ENCODE results near the gene RCN2.
A peak's percentile ranks its signal among the peaks of the same experiment; 100 is the strongest.
"Not testable (repeated sequence)": the region's sequence is repeated elsewhere in the genome, so short reads cannot be mapped to it uniquely, and the experiment has no call there.

Gene RCN2

DNA sequence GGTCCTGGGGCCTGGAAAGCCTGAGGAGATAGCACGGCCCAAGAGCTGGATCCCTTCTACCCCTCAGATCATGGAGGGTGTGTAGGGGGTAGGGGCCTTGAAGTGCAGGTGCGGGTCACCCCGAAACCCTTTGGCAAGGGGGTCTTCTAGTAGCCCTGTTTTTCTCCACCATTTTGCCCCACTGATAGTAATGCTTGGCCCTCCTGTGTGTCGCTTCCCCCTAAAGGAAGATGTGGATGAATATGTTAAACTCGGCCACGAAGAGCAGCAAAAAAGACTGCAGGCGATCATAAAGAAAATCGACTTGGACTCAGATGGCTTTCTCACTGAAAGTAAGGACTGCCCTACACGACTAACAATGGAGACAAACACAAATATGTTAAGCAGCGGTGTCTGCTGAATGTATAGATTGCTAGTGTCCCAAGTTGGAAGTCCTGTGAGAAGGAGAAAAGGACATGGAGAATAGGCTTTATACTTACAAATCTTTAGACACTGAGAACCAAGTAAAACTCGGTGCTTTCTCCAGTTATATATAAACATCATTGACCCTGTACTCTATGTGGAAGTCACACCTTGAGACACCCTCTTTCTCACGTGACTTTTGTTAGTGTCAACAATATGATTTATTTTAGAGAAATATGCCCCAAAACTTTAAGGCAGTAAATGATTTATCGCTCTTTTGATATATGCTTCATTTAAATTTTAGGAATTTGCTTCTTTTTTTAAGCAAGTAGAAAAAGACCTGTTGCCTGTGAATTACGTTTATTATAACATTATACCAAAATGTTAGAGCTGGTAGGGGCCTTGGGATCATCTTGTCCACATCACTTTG lies 802 bp downstream of the RCN2 start:
- no peak for DNase-seq (ENCODE audit: low spot score)

GRCh38 chr15:76935620-76936019 lies 4.1 kb downstream of the RCN2 start:
- DNase-seq (ENCODE audit: low spot score), result no peak

GRCh38 chr15:76936671-76937070 lies 5.1 kb downstream of the RCN2 start:
- no peak for DNase-seq (ENCODE audit: low spot score)

DNA sequence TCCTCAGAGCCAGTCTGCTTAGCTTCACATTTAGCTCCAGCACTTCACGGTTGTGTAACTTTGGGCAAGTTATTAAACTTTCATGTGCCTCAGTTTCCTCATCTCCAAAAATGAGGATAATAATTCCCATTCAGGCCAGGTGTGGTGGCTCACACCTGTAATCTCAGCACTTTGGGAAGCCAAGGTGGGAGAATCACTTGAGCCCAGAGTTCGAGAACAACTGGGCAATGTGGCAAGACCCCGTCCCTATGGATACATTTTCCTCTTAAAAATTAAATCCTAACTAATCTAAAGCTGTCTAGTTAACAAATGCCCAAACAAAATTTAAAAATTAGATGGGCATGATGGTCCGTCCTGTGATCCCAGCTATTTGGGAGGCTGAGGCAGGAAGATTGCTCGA lies 7.2 kb downstream of the RCN2 start:
- no peak for DNase-seq (ENCODE audit: low spot score)

GRCh38 chr15:76939715-76940114 lies 8.2 kb downstream of the RCN2 start:
- DNase-seq (ENCODE audit: low spot score), result peak; percentile 40

GRCh38 chr15:76941636-76942035 lies 10.1 kb downstream of the RCN2 start:
- no peak for DNase-seq (ENCODE audit: low spot score)

- no peak for DNase-seq (ENCODE audit: low spot score)
Measured at GRCh38 chr15:76942331-76942730, 10.8 kb downstream of the RCN2 start.

DNA sequence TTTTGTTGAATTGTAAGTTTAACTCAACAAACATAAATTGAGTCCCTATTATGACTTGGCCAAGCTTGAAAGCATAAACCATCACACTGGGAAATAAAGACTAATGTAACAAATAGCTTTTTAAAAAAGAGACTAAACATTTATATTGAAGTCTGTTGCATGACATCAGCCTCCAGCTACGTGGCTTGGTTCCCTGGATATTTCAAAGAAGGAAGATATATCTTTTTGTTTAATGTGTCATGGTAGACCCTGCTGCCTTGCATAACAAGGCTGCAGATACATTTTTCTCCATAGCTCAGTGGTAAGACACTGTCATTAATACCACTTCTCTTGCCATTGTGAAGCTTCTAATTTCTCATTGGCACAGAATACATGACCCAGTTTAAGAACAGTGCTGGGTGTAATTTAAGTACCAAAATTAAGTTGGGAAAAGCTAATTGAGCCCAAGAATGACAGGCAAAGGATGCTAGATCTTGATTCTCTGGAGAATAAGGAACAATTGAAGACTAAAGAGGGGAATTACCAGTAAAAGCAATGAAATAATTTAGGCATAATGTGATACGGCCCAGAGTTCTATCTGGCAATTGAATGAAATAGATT lies 14.0 kb downstream of the RCN2 start:
- no peak for DNase-seq (ENCODE audit: low spot score)

GRCh38 chr15:76947454-76947853 lies 15.9 kb downstream of the RCN2 start:
- no peak for DNase-seq (ENCODE audit: low spot score)

DNA sequence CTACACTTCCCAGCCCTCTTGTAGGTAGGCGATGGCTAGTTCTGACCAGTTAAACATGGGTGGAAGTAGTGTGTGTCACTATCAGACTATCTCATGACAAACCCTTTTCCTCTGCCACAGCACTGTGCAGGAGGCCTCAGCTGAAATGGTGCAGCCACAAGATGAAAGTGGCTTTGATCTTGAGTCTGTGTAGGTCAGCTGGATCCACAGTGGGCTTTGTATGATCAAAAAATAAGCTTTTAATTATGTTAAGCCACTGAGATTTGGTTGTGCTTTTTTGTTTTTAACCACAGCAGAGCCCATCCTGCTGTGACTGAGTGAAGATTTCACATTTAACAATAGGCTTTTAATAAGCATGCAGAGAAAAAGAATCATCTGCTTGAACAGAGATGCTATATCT lies 19.7 kb downstream of the RCN2 start:
- DNase-seq (ENCODE audit: low spot score), result no peak

DNA sequence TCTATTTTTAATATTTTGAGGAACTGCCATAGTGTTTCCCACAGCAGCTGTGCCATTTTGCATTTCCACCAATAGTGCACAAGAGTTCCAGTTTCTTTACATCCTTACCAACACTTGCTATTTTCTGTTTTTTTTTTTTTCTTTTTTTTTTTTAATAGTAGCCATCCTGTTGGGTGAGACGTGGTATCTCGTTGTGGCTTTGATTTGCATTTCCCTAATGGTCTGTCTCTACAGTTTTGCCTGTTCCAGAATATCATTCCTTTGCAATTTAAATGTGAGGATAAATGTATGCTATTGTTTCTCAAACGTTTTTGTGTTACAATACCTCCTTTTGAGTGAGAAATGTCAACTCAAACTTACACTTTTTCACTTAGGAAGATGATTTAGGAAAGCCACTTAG lies 22.4 kb downstream of the RCN2 start:
- DNase-seq (ENCODE audit: low spot score), result no peak

GRCh38 chr15:76954744-76955143 lies 23.2 kb downstream of the RCN2 start:
- no peak for DNase-seq (ENCODE audit: low spot score)

- no peak for DNase-seq (ENCODE audit: low spot score)
Measured at GRCh38 chr15:76961268-76962011, 29.9 kb downstream of the RCN2 start.

- no peak for DNase-seq (ENCODE audit: low spot score)
Measured at GRCh38 chr15:76962337-76963013, 30.9 kb downstream of the RCN2 start.

GRCh38 chr15:76963596-76963995 lies 32.0 kb downstream of the RCN2 start:
- no peak for DNase-seq (ENCODE audit: low spot score)

DNA sequence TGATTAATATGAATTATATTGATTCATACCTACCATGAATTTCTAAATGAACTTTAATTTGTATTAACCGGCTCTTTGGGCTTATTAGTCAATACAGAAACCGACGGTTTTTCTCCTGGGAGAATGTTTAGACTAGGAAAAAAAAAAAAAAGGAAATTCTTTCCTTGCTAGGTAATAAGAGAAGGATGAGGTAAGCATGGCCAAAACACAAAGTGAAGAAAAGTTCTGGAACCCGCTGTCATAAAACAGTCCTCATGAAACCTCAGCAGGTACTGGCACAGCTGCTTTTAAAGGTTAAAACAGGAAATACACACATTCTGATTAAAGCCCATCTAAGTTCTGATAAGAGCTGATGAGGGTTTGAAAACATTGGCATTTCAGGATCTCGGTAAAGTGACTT lies 32.6 kb downstream of the RCN2 start:
- DNase-seq (ENCODE audit: low spot score), result no peak

DNA sequence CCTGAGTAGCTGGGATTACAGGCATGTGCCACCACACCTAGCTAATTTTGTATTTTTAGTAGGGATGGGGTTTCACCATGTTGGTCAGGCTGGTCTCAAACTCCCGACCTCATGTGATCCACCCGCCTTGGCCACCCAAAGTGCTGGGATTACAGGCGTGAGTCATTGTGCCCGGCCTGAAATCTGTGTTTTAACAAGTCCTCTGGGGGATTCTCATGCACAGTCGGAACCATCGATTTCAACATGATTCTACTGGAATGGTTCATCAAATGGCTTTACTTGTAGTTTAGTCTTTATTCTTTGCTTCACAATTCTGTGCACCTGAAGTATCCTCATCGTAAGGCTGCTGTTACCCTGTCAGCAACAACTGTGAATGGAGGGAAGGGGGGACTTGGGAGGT lies 34.5 kb downstream of the RCN2 start:
- not testable (repeated sequence) for DNase-seq (ENCODE audit: low spot score)

DNA sequence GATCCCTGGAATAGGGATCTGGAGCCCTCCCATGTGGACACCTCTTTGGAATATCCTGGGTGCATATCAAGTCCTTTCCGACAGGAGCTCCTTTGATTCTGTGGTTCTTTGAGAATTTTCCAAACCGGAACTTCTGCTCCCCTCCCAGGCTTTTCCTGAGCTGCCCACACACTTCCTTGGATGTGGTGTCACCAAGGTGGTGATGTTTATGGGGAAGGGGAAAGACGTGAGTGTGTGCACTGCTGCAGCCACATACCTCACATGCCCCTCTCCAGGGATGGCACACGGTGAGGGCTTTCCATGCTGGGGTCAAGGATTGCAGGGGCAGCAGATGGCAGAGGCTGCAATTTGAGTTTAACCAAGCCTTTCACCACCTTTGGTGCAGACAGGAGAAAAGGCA lies 35.5 kb downstream of the RCN2 start:
- no peak for DNase-seq (ENCODE audit: low spot score)

DNA sequence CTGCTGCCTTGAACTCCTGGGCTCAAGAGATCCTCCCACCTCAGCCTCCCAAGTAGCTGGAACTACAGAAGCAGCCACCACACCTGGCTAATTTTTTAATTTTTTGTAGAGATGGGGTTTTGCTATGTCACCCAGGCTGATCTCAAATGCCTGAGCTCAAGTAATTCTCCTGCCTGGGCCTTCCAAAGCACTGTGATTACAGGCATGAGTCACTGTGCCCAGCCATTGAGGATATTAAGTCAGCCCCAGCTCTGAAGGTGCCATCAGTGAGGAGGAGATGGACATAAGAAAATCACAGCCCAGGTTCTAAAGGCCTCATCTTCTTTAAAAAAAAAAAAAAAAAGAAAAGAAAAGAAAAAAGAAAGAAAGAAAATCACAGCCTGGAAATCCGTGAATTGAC lies 36.8 kb downstream of the RCN2 start:
- no peak for DNase-seq (ENCODE audit: low spot score)

GRCh38 chr15:76972389-76973361 lies 41.1 kb downstream of the RCN2 start:
- peak; percentile 51 for DNase-seq (ENCODE audit: low spot score)

DNA sequence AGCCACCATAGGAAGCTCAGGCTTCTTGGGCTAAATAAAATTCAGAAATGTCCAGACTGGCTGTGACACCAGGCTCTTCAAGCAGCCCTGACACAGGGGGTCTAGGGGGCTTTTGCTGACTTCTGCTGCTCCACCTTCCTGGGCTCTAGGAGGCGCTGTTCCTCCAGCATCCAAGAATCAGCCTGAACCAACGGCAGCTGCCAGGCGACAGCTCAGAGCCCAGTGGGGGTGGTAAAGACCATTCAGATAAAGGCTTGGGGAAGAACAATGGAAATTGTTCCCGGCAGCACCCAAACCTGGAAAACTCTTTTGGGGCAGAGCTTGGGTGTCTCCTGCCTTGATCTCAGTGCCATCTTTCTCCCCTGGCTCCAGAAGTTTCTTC lies 41.8 kb downstream of the RCN2 start:
- DNase-seq (ENCODE audit: low spot score), result peak; percentile 52

Data from GM03348 (cell line).